Suppressor macrophage (primary cell): ENCODE measurements around the gene UFD1.

Experiments
- DNase-seq, 4 experiments: peaks; one replicate each; pipeline ENCODE4 v3.0.0-alpha.2; 2020 to 2022

The UFD1 gene

DNA sequence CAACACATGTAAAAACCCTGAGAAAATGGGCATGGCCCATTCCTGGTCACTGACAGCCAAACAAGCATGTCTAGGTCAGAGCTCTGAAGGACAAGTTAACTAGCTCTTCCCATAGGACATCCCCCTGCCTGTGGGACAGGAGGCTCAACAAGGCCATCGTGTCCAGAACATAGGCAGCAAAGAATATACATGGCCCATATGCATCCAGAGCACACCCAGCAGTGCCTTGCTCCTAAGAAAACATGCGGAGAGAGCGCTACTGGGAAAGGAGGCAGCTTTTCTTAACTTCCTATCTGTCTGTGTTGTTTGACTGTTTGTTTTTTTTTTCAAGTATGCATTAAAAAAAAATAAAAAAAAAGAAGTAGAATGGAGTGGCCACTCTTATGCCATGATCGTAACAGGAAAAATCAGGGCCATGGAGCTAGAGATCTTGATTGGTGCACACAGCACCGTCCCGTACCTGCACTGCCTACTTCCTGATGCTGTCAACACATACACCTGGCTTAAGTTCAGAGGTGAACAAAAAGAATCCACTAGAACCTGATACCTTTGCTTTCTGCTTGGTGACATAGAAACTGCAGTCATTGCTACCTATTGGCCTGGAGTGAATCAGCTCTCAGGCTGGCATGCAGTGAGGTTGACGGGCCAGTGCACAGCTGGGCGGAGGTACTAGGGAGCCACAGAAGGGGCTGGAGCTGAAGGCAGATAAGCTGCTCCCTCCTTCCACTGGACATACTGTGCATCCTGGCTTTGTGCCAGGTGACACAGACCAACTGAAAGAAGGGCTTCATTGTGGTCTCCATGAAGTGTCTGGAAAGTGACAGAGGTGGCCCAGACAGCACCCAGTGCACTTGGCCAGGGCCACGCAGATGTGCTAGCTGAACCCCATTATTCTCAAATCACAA is 11.9 kb downstream of the UFD1 start:
- no peak for DNase-seq

DNA sequence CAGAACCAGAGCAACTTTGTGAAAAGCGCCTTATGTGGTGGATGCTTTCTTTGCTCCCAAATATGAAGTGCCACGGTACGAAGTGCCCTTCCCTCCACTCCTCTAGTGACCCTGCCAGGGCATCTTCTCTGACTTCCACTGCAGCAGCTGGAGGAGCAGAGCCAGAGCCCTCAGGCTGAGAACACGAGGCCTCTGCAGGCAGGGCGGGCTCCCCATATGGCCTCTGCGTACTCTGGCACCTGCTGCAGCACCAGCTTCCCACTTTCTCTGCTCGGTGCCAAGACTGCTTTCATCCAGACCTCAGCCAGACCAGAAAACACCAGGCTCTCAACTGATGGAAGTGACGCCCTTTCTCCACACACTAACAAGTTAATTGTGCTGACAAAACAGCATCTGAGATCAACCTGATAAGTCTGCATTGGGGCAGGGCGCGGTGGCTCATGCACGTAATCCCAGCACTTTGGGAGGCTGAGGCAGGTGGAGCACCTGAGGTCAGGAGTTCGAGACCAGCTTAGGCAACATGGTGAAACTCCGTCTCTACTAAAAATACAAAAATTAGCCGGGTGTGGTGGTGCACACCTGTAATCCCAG is 12.8 kb downstream of the UFD1 start:
- DNase-seq: no peak

DNA sequence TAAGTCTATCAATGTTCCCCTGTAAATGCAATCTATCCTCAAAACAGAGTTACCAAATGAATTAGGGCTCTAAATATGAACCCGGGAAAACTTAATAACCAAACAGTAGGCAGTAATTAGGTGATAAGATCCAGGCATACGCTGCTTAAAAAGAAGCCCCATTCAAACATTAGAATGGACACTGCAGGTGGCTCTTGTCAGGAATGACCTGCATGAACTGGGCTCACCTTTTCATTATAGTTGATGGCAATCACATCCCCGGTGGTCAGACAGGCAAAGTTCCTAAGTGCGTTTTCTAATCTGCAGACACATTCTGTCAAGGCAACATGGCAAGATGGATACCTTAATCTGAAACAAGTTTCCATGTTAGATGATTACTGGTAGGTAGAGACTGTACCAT is 14.0 kb downstream of the UFD1 start:
- no peak for DNase-seq

DNA sequence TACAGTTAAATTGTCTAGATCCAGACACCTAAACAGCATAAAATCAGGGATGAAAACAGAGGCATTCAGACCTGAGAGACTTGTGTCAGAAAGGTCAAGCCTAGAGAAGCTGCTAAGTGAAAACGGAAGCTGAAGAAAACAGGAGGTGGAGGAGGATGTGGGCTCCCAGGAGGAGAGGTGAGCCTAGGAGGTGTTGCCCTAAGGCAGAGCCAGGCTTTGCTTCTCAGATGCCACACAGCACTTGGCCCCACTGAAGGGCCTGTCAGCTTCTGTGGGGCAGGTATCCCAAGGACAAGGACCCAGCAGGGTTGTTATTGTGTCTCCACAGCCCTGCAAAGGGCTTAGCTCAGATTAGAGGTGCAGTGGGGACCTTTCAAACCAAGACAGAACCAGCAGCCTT is 14.4 kb downstream of the UFD1 start:
- DNase-seq: no peak

DNA sequence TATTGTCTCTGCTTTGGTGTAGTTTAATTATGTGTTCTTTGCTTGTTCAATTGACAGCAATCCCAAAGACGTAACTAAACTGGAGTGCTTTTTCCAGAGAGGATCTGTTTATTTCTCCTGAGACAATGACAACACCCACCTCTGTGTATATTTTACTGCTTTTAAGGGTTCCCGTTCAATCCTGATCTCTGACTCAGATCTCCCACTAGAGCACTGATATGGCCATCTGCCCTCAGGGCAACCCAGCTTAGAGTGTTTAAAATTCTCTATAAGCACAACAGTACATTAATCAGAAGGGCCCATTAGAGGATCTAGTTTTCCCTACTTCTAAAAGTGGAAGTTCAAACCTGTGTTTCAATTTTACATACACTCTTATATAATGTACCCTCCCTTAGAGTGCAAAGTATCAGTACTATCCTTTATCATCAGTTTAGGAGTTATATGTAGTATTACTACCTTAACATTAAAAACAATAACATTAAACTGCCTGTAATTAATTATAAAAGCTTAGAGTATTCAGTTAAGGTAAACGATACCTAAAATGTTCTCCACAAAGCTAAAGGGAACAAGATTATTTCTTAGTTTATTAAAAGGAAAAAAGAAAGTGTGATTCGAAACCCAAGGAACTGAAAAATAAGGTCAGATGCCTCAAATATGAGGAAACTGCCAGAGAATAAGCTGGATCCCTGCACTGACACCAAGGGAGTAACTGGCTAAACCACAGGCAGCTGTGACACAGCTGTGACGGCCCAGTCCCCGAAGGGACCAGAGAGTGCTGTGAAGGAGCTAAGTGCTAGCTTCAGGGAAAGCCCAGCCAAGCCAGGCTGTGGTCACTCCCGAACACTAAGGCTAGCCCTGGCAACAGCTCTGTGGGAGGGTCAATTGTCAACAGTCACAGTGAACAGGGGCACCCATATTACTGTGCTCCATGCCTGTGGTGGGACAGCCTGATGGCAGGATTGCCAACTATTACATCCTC is 15.2 kb downstream of the UFD1 start:
- no peak for DNase-seq

DNA sequence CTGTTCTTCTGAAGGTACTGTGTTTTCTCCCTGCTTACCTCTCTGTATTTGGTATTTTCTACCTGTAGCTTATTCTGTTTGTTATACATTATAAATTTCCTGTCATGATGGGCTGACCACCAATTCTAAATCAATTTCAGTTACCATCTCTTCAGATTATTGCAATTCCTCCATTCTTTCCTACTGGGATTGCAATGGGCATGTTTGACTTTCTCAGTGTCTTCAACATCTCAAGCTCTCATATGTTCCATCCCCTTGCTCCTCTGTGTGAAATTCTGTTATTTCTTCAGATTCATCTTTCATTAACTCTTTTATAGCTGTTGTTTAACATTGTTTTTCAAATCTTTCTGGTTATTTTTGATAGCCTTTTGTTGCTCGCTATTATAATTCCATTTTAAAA is 16.0 kb downstream of the UFD1 start:
- no peak for DNase-seq

DNA sequence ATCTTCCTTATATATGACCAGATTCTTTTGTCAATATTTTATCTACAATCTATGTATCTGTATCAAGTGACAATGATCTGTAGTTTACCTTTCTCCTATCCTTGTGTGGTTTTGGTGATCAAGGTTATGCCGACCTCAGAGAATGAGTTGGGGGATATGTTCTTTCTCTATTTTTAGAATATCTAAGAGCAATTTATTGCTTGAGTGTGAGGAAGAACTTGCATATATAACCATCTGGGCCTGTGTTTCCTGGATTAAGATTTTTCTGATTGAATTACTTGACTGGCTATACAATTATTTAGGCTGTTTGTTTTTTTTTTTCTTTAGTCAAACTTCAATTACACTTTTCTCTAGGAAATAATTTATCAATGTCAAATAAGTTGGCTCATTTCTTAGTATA is 17.5 kb downstream of the UFD1 start:
- DNase-seq: no peak

DNA sequence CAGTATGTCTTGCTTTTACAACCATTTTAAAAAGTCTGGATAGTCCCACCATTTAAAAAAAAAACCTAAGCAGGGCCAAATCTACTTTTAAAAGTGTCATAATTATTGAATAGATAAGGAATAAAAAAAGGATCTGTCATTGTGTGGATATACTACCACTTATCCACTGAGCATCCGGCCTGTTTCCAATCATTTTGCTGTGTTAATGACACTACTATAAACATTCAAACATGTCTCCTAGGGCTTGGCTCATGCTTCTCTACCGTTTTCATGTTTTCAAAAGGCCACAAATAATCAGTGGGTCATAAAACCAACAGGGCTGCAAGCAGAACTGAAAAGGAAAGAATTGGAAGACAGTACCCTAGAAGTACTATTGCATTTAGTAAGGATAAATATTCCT is 19.0 kb downstream of the UFD1 start:
- DNase-seq: no peak

DNA sequence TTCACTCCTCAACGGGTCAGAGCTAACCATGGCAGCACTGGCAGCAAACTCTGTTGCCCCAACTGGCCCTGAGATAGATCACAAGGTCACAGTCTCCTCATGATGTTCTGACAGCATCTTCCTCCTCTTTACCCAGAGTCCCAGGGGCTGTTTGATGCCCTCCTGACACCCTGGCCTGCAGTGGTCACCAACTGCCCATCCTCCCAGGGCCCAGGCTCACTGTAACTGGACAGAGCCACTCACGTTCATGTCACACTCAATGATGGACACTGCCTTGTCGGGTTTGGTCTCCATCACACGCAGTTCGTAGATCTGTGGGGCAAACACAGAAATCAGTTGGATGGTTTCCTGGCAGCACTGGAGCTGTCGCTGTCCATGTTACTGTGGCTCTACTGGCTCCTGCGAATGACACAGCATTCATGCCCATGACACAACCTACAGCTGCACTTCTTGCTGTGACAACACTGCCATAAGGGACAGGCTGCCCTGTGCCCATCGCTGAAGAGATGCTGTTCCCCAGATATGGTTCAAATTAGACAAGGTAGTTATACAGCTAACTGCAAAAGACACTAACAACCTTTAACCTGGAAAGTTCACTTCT is 21.1 kb downstream of the UFD1 start:
- DNase-seq: no peak

DNA sequence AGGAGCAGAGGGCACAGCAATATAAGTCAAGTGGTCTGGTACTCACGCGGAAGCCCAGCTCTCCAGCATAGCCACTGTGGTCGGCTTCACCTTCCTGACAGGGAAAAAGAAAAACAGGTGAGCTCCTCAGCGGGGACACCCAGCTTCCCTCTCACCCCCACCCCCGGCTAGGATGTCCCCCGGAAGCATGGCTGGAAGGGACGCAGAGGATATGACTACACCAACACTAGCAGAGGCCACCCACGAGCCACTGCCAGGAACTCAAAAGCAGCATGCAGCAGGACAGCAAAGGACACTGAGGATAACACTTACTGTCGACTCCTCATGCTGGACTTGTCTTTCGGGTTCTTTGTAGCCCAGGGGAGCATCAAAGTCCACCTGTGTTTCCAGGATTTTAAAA is 22.5 kb downstream of the UFD1 start:
- DNase-seq: no peak

DNA sequence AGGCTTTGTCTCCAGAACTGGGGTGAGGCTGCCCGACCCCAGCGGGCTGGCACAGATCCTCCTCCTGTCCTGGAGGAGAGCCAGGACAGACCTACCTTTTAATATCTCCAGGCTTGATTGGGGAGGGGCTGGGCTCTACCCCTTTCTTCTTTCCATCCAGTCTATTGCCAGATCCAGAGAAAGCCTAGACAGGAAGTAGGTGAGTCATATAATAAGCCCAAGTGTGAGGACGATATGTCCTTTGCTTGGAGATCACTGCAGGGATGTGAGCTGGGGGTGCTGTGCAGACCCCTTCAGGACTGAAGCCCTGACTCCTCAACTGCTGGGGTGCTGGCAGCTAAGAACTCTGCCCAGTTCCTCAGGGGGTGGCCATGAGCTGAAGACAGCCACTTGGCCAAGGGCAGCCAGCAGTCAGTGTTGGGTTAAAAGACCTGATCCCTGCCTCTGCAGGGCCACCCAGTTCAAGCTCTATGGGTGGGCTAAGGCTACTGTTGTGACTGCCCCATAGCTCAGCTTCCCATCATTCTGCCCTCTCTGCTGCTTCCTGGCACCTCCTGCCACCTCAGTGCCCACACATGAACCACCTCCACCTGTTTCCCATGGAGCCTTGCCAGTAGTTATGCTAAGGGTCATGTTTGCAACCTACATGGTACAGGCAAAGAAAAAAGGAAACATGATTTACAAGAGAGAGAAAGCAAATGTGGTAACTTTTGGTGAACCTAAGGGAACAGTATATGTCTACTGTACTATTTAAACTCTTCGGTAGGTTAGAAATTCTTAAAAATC is 23.2 kb downstream of the UFD1 start:
- no peak for DNase-seq

DNA sequence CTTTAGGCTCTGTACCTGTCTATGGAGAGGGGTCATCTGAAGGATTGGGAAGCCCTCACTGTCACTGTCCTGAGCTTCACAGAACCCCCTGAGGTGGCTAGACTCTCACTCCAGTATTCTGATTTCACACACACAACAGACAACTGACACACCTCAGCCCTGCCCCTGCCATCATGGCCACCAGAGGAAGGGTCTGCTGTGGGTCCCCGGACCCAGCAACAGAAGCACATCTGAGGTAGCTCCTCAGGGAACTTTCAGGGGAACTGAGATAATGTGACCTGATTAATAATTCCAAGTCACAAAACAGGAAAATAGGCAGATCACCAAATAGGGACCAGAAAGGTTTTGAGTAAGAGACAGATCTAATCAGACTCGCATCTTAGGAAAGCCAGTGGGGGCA is 24.0 kb downstream of the UFD1 start:
- no peak for DNase-seq

DNA sequence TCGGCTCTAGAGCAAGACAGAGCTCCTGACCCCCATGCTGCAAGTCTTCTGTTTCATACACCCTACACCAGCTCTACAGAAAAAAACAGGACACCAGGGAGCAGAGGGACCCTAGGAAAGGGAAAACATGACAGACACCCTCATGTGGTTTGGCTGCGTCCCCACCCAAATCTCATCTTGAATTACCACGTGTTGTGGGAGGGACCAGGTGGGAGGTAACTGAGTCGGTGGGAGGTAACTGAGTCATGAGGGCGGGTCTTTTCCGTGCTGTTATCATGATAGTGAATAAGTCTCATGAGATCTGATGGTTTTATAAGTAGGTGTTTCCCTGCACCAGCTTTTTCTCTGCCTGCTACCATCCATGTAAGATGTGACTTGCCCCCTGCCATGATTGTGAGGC is 24.8 kb downstream of the UFD1 start:
- DNase-seq: no peak

DNA sequence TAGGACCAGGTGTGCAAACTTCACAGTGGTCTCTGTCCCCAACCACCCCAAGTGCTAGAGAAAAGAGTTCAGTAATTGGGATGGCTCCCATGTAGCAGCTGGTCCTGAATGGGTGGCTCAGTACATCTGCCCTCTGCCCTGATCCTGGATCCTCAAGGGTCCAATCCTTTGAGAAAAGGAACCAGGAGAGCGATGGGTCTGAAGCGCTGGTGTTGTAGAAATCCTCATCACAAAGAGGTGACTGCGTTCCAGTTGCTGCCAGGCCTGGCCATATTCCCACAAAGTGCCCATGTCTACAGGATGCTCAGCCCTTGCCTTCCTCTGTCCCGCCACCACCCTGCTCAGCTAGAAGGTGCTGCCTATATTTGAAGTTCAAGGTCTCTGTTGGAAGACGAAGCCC is 25.3 kb downstream of the UFD1 start:
- DNase-seq: no peak

DNA sequence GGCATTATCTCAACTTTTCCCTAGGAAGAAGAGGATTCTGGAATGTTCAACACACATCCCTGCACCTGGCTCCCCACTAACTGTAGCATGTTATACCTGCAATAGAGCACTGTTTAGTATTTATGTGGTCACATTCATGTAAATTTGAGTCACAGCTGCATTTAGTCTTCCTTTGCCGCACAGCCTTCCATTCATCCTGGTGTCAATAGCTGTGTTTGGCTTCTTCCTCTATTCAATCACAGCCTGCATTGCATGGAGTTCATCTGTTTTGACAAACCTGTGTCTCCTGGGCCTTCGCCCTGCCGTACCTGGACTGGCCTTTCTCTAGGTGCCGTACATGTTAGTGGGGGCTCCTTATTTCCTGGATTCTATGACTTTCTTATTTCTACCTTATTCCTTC is 27.4 kb downstream of the UFD1 start:
- DNase-seq: no peak

DNA sequence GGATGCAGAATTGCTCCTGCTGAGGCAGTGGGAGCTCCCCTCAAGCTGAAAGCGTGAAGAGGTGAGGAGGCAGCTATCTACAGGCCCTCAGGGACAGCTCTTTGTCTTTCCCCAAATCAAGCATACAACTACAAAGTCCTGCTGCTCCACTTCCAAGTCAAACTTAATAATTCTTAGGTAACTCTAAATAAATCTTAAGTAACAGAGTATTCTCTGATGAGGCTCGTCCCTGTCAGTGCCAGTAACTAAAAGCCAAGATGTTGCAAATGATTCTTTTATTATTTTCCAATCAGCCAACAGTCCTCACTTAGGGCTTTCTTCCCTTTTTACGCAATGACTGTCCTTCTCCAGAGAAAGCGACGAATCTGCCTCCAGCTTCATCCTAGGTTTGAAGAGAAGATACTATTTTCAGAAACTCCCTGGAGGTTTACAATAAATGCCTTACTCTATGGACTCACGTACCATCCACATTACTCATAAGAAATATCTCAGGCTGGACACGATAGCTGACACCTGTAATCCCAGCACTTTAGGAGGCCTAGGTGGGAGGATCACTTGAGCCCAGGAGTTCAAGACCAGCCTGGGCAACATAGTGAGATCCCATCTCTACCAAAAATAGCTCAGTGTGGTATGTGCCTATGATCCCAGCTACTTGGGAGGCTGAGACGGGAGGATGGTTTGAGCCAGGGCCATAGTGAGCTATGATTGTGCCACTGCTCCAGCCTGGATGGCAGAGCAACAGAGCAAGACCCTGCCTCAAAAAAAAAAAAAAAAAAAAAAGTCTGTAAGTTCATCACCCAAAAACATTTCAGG is 28.4 kb downstream of the UFD1 start:
- no peak for DNase-seq

DNA sequence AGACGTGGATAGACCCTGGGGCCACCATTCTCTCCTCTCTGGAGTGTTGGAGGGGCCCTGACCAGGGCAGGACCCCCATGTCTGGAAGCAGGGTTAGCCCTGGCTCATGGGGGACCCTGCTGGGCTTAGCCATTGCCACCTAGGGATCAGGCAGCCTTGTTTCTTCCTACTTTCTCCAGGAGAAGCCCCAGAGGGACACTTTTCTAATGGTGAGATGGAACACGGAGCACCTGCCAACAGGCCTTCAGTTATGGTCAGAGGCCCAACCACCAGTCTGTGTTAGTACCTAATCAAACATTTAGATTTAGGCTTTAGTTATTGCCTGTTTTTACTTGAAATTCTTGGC is 29.6 kb downstream of the UFD1 start:
- no peak for DNase-seq

DNA sequence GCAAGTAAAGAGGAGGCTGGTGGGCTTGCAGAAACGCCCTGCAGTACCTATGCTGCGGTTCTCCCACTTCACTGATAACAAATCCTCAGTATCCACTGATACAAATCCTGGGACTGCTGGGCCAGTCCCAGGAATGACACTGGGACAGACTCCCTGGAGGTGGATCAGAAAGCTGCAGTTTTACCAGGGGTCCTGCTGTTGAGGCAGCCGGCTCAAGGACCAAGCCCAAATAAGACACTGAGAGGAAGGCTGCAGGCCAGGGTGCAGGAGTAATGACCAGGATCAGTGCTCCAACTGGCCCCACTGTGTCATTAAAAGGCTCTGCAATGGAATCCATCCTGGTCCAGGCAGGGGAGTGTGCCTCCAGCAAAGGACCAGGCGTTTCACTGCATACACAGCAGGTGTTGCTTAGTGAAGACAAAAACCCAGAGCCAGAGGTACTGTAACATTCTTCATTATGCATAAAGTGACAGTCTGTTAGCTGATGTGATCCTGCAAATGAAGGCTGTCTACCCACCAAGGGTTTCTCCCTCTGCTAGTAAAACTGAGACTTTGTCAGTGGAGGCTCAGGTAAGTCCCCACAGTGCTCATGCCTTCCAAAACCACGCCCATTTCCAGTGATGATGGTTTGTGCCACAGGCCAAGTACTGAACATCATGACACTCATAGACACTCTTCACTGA is 30.1 kb downstream of the UFD1 start:
- DNase-seq: no peak

DNA sequence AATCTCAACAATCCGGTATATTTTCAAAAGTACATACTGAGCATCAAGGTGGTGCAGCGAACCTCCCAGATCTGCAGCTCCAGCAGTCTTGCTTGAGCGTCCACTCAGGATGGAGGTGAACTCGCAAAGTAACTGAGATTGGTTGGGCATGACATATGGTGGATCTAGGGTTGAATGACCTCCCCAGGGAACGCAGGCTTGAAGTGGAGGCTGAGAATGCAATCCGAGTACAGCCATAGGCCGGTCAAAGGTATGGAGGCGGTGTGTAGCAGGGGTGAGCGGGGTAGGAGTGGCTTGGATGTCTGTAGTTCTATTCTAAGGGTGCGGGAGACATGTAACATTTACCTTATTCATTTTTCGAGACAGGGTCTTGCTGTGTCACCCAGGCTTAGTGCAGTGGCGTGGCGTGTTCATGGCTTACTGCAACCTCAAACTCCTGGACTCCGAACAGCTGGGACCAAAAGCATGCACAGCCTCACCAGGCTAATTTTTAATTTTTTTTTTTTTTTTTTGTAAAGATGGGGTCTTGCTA is 30.9 kb downstream of the UFD1 start:
- peak; percentile 24 to 45 (median 34) for DNase-seq
